ENCODE measurements around the gene C17orf113.

The C17orf113 gene

GRCh38 chr17:42072323-42073187, 22.2 kb upstream of the C17orf113 start:
- no peak for DNase-seq (ENCODE audit: low spot score)

- no peak for DNase-seq (ENCODE audit: low spot score)
These were observed 21.4 kb upstream of the C17orf113 start for GRCh38 chr17:42071810-42072209.

- DNase-seq (ENCODE audit: low spot score), result no peak
These were observed 18.6 kb upstream of the C17orf113 start for GRCh38 chr17:42068979-42069378.

GRCh38 chr17:42067371-42068091, 17.1 kb upstream of the C17orf113 start:
- peak; percentile 72 for DNase-seq (ENCODE audit: low spot score)

- no peak for DNase-seq (ENCODE audit: low spot score)
These were observed 14.8 kb upstream of the C17orf113 start for GRCh38 chr17:42065201-42065600.

GRCh38 chr17:42062681-42063080, 12.3 kb upstream of the C17orf113 start:
- no peak for DNase-seq (ENCODE audit: low spot score)

- DNase-seq (ENCODE audit: low spot score), result no peak
These were observed 11.5 kb upstream of the C17orf113 start for GRCh38 chr17:42061646-42062487.

- no peak for DNase-seq (ENCODE audit: low spot score)
These were observed 9.8 kb upstream of the C17orf113 start for GRCh38 chr17:42060231-42060630.

GRCh38 chr17:42059815-42060214, 9.4 kb upstream of the C17orf113 start:
- DNase-seq (ENCODE audit: low spot score), result no peak

GRCh38 chr17:42058063-42058462, 7.7 kb upstream of the C17orf113 start:
- DNase-seq (ENCODE audit: low spot score), result no peak

GRCh38 chr17:42056635-42057034, 6.2 kb upstream of the C17orf113 start:
- DNase-seq (ENCODE audit: low spot score), result no peak

- DNase-seq (ENCODE audit: low spot score), result no peak
These were observed 5.1 kb upstream of the C17orf113 start for GRCh38 chr17:42055496-42055895.

- DNase-seq (ENCODE audit: low spot score), result no peak
These were observed 4.6 kb upstream of the C17orf113 start for GRCh38 chr17:42055027-42055426.

- DNase-seq (ENCODE audit: low spot score), result no peak
These were observed 3.5 kb upstream of the C17orf113 start for GRCh38 chr17:42053731-42054500.

- DNase-seq (ENCODE audit: low spot score), result no peak
These were observed 2.0 kb upstream of the C17orf113 start for GRCh38 chr17:42052346-42052877.

GRCh38 chr17:42051645-42052044, 1.2 kb upstream of the C17orf113 start:
- no peak for DNase-seq (ENCODE audit: low spot score)

- DNase-seq (ENCODE audit: low spot score), result no peak
These were observed 606 bp upstream of the C17orf113 start for GRCh38 chr17:42051013-42051400.

- no peak for DNase-seq (ENCODE audit: low spot score)
These were observed 488 bp downstream of the C17orf113 start for GRCh38 chr17:42049834-42050392.

GRCh38 chr17:42047343-42047742, 3.1 kb downstream of the C17orf113 start:
- DNase-seq (ENCODE audit: low spot score), result no peak

- DNase-seq (ENCODE audit: low spot score), result no peak
These were observed 4.7 kb downstream of the C17orf113 start for GRCh38 chr17:42045719-42046118.
